Thymus (tissue), 11 donors: ENCODE measurements around the gene CR2. TPM values are rescaled to one million over a fixed set of nuclear protein-coding genes. Genes with fewer than 3 reads are reported as not detected.
A peak's percentile ranks its signal among the peaks of the same experiment; 100 is the strongest.
"Not testable (repeated sequence)": the region's sequence is repeated elsewhere in the genome, so short reads cannot be mapped to it uniquely, and the experiment has no call there.

ENCODE experiments used
- DNase-seq, 9 donors: peaks; one replicate each; pipeline ENCODE4 v3.0.0-alpha.2; 2013; ENCODE audit warnings: low spot score in 9 of 9, low read depth in 6 of 9, missing footprints in 1 of 9
- H3K27ac ChIP-seq, 2 donors: one replicate each; pipeline ENCODE4 v1.5.1; 2013; ENCODE audit warnings: control low read depth in 1 of 2, low read depth in 1 of 2, low read length in 1 of 2, mild to moderate bottlenecking in 1 of 2, moderate library complexity in 1 of 2
- H3K27me3 ChIP-seq, 2 donors: one replicate each; pipeline ENCODE4 v1.5.1; 2013; ENCODE audit warnings: low read length in 1 of 2; ENCODE audit not compliant: control insufficient read depth in 2 of 2, insufficient read depth in 1 of 2
- H3K36me3 ChIP-seq, 2 donors: one replicate each; pipeline ENCODE4 v1.5.1; 2013; ENCODE audit warnings: low read length in 1 of 2, mild to moderate bottlenecking in 1 of 2, moderate library complexity in 1 of 2; ENCODE audit not compliant: control insufficient read depth in 2 of 2, insufficient read depth in 2 of 2
- H3K4me1 ChIP-seq, 2 donors: one replicate each; pipeline ENCODE4 v1.5.1; 2013; ENCODE audit warnings: low read length in 2 of 2; ENCODE audit not compliant: control insufficient read depth in 2 of 2, insufficient read depth in 2 of 2
- H3K4me3 ChIP-seq, 2 donors: one replicate each; pipeline ENCODE4 v1.5.1; 2013; ENCODE audit warnings: low read length in 2 of 2, control low read depth in 1 of 2, mild to moderate bottlenecking in 1 of 2
- H3K9me3 ChIP-seq, 2 donors: one replicate each; pipeline ENCODE4 v1.5.1; 2013; ENCODE audit warnings: low read length in 1 of 2, mild to moderate bottlenecking in 1 of 2; ENCODE audit not compliant: control insufficient read depth in 2 of 2, insufficient read depth in 1 of 2
- WGBS: extraction: QIAGEN DNeasy Blood & Tissue Kit; methylation state at CpG from one replicate; pipeline ENCODE4 v1.1.7; 2013; 5-methylcytosine and 5-hydroxymethylcytosine counted together
- polyA plus RNA-seq: library from polyadenylated mRNA; stranded (reverse); fragments of 200-250 nt; gene quantifications from one replicate; pipeline ENCODE4 v1.2.3, GENCODE V29; 2013
- total RNA-seq: library from RNA; stranded (reverse); fragments of 120-200 nt; gene quantifications from one replicate; pipeline ENCODE4 v1.2.4, GENCODE V29; 2013
- donor health status: healthy.

Gene CR2
- total and polyA plus RNA-seq, 2 donors, result 4.6 to 8.5 TPM

- H3K4me3 ChIP-seq, result no peak overlapping the region
- H3K27me3 ChIP-seq, result no peaks in the 10 kb centered on the region
- no peaks in the 10 kb centered on the region for H3K36me3 ChIP-seq
- H3K4me1 ChIP-seq, result no peaks in the 10 kb centered on the region
- no peak for DNase-seq
- H3K27ac ChIP-seq, result no peak overlapping the region
- WGBS, result 98% methylated on average over 3 of the region's 3 CpGs
- H3K9me3 ChIP-seq, result no peaks in the 10 kb centered on the region
These were observed 20.7 kb upstream of the CR2 start for GRCh38 chr1:207433435-207433834.

- WGBS, result 98% methylated on average over 3 of the region's 3 CpGs
- H3K4me1 ChIP-seq, DNase-seq, H3K9me3 ChIP-seq, H3K36me3 ChIP-seq, H3K4me3 ChIP-seq, H3K27me3 ChIP-seq, H3K27ac ChIP-seq: not testable (repeated sequence)
These were observed 17.4 kb upstream of the CR2 start for GRCh38 chr1:207436746-207437145.

GRCh38 chr1:207440626-207441025 is 13.5 kb upstream of the CR2 start:
- Histone ChIP-seq H3K27me3 (no peaks in the 10 kb centered on the region), H3K27ac (no peak overlapping the region), H3K4me1 (no peaks in the 10 kb centered on the region), H3K36me3 (no peaks in the 10 kb centered on the region), H3K4me3 (no peak overlapping the region), H3K9me3 (no peaks in the 10 kb centered on the region)
- 96% methylated on average over 2 of the region's 2 CpGs for WGBS
- DNase-seq, result no peak

- Histone ChIP-seq H3K4me1 (no peaks in the 10 kb centered on the region), H3K27me3 (no peaks in the 10 kb centered on the region), H3K36me3 (no peaks in the 10 kb centered on the region), H3K27ac (no peak overlapping the region), H3K4me3 (no peak overlapping the region), H3K9me3 (no peaks in the 10 kb centered on the region)
- WGBS, result 95% methylated on average over 5 of the region's 5 CpGs
- DNase-seq, result no peak
These were observed 9.5 kb upstream of the CR2 start for GRCh38 chr1:207444514-207445217.

GRCh38 chr1:207453710-207454045 is 450 bp upstream of the CR2 start:
- Histone ChIP-seq H3K4me3 (peak overlapping the region; percentile 64 to 66), H3K4me1 (peaks cover 18 to 40% of the 10 kb centered on the region in 2 donors), H3K9me3 (no peaks in the 10 kb centered on the region), H3K27ac (no peak overlapping the region), H3K27me3 (peaks cover 0 to 9% of the 10 kb centered on the region in 2 donors), H3K36me3 (no peaks in the 10 kb centered on the region)
- DNase-seq, result no peak
- 46% methylated on average over 1 of the region's 1 CpG for WGBS

GRCh38 chr1:207455183-207455754 is 1.1 kb downstream of the CR2 start:
- peaks cover 27 to 48% of the 10 kb centered on the region in 2 donors for H3K4me1 ChIP-seq
- DNase-seq, result no peak
- H3K4me3 ChIP-seq, result peak overlapping the region; percentile 64 to 66
- 58% methylated on average over 6 of the region's 6 CpGs for WGBS
- H3K9me3 ChIP-seq, result no peaks in the 10 kb centered on the region
- peaks cover 0 to 9% of the 10 kb centered on the region in 2 donors for H3K27me3 ChIP-seq
- H3K36me3 ChIP-seq, result no peaks in the 10 kb centered on the region
- no peak overlapping the region for H3K27ac ChIP-seq

GRCh38 chr1:207458414-207458813 is 4.3 kb downstream of the CR2 start:
- H3K27ac ChIP-seq, result peak overlapping the region; percentile 78 to 89

GRCh38 chr1:207459008-207459407 is 4.9 kb downstream of the CR2 start:
- H3K27me3 ChIP-seq, result peaks cover 0 to 7% of the 10 kb centered on the region in 2 donors
- WGBS, result 5% methylated on average over 2 of the region's 2 CpGs
- H3K27ac ChIP-seq, result peak overlapping the region in 1 of 2 donors; percentile 89
- no peak overlapping the region for H3K4me3 ChIP-seq
- peaks cover 46 to 72% of the 10 kb centered on the region in 2 donors for H3K4me1 ChIP-seq
- peak in 7 of 9 donors; percentile 45 to 92 (median 74) for DNase-seq
- H3K9me3 ChIP-seq, result no peaks in the 10 kb centered on the region
- no peaks in the 10 kb centered on the region for H3K36me3 ChIP-seq

More at GRCh38 chr1:207458414-207458813, 4.3 kb downstream of the CR2 start:
- peaks cover 0 to 9% of the 10 kb centered on the region in 2 donors for H3K27me3 ChIP-seq
- DNase-seq, result peak in 1 of 9 donors; percentile 59
- peaks cover 43 to 68% of the 10 kb centered on the region in 2 donors for H3K4me1 ChIP-seq
- WGBS, result 82% methylated on average over 1 of the region's 1 CpG
- H3K4me3 ChIP-seq, result no peak overlapping the region
- no peaks in the 10 kb centered on the region for H3K36me3 ChIP-seq
- no peaks in the 10 kb centered on the region for H3K9me3 ChIP-seq

GRCh38 chr1:207461649-207462048 is 7.5 kb downstream of the CR2 start:
- no peak for DNase-seq
- peaks cover 45 to 57% of the 10 kb centered on the region in 2 donors for H3K4me1 ChIP-seq
- H3K27ac ChIP-seq, result peak overlapping the region in 1 of 2 donors; percentile 16
- H3K9me3 ChIP-seq, result no peaks in the 10 kb centered on the region
- H3K27me3 ChIP-seq, result no peaks in the 10 kb centered on the region
- 86% methylated on average over 1 of the region's 1 CpG for WGBS
- no peak overlapping the region for H3K4me3 ChIP-seq
- H3K36me3 ChIP-seq, result no peaks in the 10 kb centered on the region
